ENCODE measurements around the gene MARCHF3. TPM values are rescaled to one million over a fixed set of nuclear protein-coding genes. Genes with fewer than 3 reads are reported as not detected.

MARCHF3 gene
- polyA plus RNA-seq, 2 of the 4 experiments (the other 2 are of a cell fraction), result 0.39 to 0.68 TPM

DNA sequence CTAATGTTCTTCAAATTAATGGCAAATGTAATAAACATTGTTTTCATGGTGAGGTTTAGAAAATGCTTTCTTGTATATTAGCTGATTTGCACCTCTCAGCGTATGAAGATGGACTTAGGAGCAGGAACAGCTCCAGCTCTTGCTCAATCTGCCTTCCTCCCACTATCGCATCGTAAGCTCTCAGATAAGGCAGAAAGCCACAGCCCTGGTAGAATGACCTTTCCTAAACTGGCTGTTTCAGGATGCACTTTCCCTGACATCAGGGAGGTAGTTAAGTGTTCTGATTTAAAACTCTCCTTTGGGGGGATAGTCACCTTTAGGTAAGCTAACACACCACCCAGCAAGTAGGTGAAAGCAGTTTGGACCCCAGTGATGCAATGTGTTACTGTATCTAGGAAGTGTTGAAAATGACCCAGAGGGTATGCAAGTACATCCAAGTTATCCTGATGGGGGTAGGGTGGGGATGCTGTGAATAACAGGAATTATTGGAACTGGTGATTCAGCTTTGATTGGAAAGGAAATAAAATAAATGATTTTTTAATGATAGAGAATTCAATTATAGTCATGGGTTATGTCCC lies 181.2 kb downstream of the MARCHF3 start:
- H3K4me3 ChIP-seq, result no peak overlapping the region
- CTCF ChIA-PET, result interaction anchor here (1.5 kb wide), 1 partner anchor 11 kb away, joined by 3 read pairs; no protein-coding TSS in a partner anchor
- ATAC-seq (no peak), DNase-seq (ENCODE audit: low read depth in 1 of 2, low spot score in 1 of 2) (no peak), FAIRE-seq (no peak)
- 99% methylated on average over 3 of the region's 3 CpGs for WGBS (ENCODE audit: missing lambda C conversion rate)
- H3K9me3 ChIP-seq, result no peaks in the 10 kb centered on the region
- H3K4me1 ChIP-seq, result peaks cover 5% of the 10 kb centered on the region; the same call in 1 of the 3 replicates
- POLR2A ChIA-PET, result no interaction called here
- TF ChIP-seq HOXB5 (CRISPR knock-in tag; IDR thresholded peaks at IDR 0.05), result no peak
- no peak for TF ChIP-seq NPAS2 (CRISPR knock-in tag; IDR thresholded peaks at IDR 0.05; ENCODE audit: borderline replicate concordance)
- TF ChIP-seq, protein P1, sequence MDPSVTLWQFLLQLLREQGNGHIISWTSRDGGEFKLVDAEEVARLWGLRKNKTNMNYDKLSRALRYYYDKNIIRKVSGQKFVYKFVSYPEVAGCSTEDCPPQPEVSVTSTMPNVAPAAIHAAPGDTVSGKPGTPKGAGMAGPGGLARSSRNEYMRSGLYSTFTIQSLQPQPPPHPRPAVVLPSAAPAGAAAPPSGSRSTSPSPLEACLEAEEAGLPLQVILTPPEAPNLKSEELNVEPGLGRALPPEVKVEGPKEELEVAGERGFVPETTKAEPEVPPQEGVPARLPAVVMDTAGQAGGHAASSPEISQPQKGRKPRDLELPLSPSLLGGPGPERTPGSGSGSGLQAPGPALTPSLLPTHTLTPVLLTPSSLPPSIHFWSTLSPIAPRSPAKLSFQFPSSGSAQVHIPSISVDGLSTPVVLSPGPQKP (IDR thresholded peaks at IDR 0.05; ENCODE audit: low read depth, low read length), result no peak
- TF ChIP-seq FOSB (CRISPR knock-in tag; IDR thresholded peaks at IDR 0.05), result no peak
- TF ChIP-seq EHMT2 (IDR thresholded peaks at IDR 0.05; ENCODE audit: low read depth), result no peak
- no peak for TF ChIP-seq RARB (CRISPR knock-in tag; IDR thresholded peaks at IDR 0.05)
- TF ChIP-seq HDAC2 (IDR thresholded peaks at IDR 0.05), result no peak
- TF ChIP-seq JUNB (IDR thresholded peaks at IDR 0.05), result no peak
- TF ChIP-seq JUN (IDR thresholded peaks at IDR 0.05), result no peak
- no peak for TF ChIP-seq HEYL (CRISPR knock-in tag; IDR thresholded peaks at IDR 0.05)
- TF ChIP-seq PHF8 (IDR thresholded peaks at IDR 0.05; ENCODE audit: borderline replicate concordance, low read depth), result no peak
- no peak for TF ChIP-seq MYC (IDR thresholded peaks at IDR 0.05; ENCODE audit: borderline replicate concordance, low read length)
- TF ChIP-seq RNF2 (IDR thresholded peaks at IDR 0.05; ENCODE audit: borderline replicate concordance, low read depth), result no peak
- H3K27ac ChIP-seq, result no peak overlapping the region
- H3K4me2 ChIP-seq, result no peak overlapping the region

DNA sequence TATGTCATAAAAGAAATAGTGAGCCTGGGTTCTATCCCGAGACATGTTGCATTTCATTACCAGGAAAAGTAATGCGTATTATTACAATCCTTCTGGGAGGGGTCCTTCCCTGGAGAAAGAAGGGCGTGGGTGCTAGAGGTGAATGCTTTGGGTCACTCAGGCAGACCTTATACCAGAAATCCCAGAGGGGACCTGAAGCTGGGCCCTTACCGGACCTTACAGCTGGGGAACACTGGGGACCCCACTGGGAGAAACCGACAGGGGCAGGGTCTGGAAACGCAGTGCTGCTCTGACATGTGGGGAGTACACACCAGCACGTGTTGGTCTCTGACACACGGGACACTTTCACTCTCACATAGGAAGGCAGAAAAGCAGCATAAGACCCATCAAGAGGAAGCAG lies 182.1 kb downstream of the MARCHF3 start:
- 94% methylated on average over 8 of the region's 8 CpGs for WGBS (ENCODE audit: missing lambda C conversion rate)
- POLR2A ChIA-PET, result no interaction called here
- no peak for FAIRE-seq

More for the DNA sequence above, 182.1 kb downstream of the MARCHF3 start:
- Histone ChIP-seq H3K4me3 (no peak overlapping the region), H3K27ac (no peak overlapping the region), H3K4me1 (peaks cover 5% of the 10 kb centered on the region; the same call in 1 of the 3 replicates), H3K4me2 (no peak overlapping the region), H3K9me3 (no peaks in the 10 kb centered on the region)
- DNase-seq (ENCODE audit: low read depth in 1 of 2, low spot score in 1 of 2) (no peak), ATAC-seq (no peak)
- no peak for TF ChIP-seq ESRRA (IDR thresholded peaks at IDR 0.05; ENCODE audit: borderline replicate concordance, low read length)
- TF ChIP-seq, protein P2, sequence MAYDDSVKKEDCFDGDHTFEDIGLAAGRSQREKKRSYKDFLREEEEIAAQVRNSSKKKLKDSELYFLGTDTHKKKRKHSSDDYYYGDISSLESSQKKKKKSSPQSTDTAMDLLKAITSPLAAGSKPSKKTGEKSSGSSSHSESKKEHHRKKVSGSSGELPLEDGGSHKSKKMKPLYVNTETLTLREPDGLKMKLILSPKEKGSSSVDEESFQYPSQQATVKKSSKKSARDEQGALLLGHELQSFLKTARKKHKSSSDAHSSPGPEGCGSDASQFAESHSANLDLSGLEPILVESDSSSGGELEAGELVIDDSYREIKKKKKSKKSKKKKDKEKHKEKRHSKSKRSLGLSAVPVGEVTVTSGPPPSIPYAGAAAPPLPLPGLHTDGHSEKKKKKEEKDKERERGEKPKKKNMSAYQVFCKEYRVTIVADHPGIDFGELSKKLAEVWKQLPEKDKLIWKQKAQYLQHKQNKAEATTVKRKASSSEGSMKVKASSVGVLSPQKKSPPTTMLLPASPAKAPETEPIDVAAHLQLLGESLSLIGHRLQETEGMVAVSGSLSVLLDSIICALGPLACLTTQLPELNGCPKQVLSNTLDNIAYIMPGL (CRISPR knock-in tag; IDR thresholded peaks at IDR 0.05; ENCODE audit: borderline replicate concordance), result no peak
- TF ChIP-seq, protein P3, sequence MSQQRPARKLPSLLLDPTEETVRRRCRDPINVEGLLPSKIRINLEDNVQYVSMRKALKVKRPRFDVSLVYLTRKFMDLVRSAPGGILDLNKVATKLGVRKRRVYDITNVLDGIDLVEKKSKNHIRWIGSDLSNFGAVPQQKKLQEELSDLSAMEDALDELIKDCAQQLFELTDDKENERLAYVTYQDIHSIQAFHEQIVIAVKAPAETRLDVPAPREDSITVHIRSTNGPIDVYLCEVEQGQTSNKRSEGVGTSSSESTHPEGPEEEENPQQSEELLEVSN (IDR thresholded peaks at IDR 0.05; ENCODE audit: borderline replicate concordance, low read depth), result no peak
- no peak for TF ChIP-seq FOXS1 (CRISPR knock-in tag; IDR thresholded peaks at IDR 0.05)
- no peak for TF ChIP-seq CHD4 (IDR thresholded peaks at IDR 0.05; ENCODE audit: borderline replicate concordance)
- no peak for TF ChIP-seq ZC3H11A (IDR thresholded peaks at IDR 0.05)
- TF ChIP-seq, protein P1 (IDR thresholded peaks at IDR 0.05; ENCODE audit: low read depth, low read length), result no peak
- no peak for TF ChIP-seq POLR2AphosphoS2 (conservative IDR thresholded peaks at IDR 0.05; ENCODE audit: low read length)
- no peak for TF ChIP-seq NFE2L2 (conservative IDR thresholded peaks at IDR 0.05; ENCODE audit: low read length)
- no peak for TF ChIP-seq MAZ (IDR thresholded peaks at IDR 0.05; ENCODE audit: borderline replicate concordance, low read depth, low read length)
- no peak for TF ChIP-seq MYC (IDR thresholded peaks at IDR 0.05; ENCODE audit: borderline replicate concordance, low read length)
- TF ChIP-seq EHMT2 (IDR thresholded peaks at IDR 0.05; ENCODE audit: low read depth), result no peak
- no peak for TF ChIP-seq RNF2 (IDR thresholded peaks at IDR 0.05; ENCODE audit: borderline replicate concordance, low read depth)
- TF ChIP-seq, protein P4, sequence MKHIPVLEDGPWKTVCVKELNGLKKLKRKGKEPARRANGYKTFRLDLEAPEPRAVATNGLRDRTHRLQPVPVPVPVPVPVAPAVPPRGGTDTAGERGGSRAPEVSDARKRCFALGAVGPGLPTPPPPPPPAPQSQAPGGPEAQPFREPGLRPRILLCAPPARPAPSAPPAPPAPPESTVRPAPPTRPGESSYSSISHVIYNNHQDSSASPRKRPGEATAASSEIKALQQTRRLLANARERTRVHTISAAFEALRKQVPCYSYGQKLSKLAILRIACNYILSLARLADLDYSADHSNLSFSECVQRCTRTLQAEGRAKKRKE (CRISPR knock-in tag; IDR thresholded peaks at IDR 0.05; ENCODE audit: low read depth), result no peak
- no peak for TF ChIP-seq FOSL2 (IDR thresholded peaks at IDR 0.05)
- TF ChIP-seq FOSL2 (CRISPR knock-in tag; IDR thresholded peaks at IDR 0.05), result no peak
- no peak for TF ChIP-seq CHD2 (IDR thresholded peaks at IDR 0.05; ENCODE audit: low read length, partially characterized antibody)
- no peak for TF ChIP-seq PHF8 (IDR thresholded peaks at IDR 0.05; ENCODE audit: borderline replicate concordance, low read depth)
- TF ChIP-seq GATA3 (IDR thresholded peaks at IDR 0.05; ENCODE audit: borderline replicate concordance), result no peak
- TF ChIP-seq, protein P5, sequence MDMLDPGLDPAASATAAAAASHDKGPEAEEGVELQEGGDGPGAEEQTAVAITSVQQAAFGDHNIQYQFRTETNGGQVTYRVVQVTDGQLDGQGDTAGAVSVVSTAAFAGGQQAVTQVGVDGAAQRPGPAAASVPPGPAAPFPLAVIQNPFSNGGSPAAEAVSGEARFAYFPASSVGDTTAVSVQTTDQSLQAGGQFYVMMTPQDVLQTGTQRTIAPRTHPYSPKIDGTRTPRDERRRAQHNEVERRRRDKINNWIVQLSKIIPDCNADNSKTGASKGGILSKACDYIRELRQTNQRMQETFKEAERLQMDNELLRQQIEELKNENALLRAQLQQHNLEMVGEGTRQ (IDR thresholded peaks at IDR 0.05), result no peak
- CTCF ChIA-PET, result interaction anchor here (1.5 kb wide), 1 partner anchor 10 kb away, joined by 3 read pairs; no protein-coding TSS in a partner anchor

Data from A549 (cell line).